ENCODE results near the gene ST7.

The ST7 gene

DNA sequence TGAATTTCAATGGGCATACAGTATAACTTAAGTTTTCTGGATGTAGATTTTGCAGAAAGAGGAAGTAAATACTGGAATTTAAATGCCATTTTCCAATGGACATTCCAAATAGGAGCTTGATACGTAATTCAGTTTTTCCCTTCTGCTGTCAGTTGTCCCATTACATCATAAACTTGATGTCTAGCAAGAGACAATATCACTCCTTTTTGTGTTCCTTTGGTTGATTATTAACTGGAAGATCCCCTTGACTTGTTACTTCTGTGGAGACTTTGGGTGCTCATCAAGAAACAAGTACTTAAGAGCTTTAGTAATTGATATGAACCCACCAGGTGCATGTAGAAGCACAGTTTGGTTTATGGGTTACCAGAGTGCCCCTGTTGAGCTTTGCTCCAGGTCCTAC lies 116.1 kb downstream of the ST7 start:
- no peak for DNase-seq

DNA sequence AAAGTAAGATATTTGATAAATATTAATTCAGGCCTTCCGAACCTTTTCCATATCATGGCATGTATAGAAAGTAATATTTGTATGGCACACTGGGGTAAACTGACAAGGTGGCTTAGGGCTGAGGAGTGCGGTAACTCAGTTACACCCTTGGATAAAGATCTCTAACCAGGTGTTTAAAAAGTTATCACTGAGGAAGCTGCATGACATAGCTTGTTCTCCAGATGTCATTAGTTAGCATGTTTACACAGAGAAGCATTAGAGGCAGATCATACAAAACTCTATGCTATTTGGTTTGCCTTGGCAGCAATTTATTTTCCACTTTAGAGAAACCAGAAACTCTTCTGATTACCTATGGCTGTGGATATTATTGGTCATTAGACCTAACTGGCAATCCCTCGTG lies 118.2 kb downstream of the ST7 start:
- DNase-seq: no peak

DNA sequence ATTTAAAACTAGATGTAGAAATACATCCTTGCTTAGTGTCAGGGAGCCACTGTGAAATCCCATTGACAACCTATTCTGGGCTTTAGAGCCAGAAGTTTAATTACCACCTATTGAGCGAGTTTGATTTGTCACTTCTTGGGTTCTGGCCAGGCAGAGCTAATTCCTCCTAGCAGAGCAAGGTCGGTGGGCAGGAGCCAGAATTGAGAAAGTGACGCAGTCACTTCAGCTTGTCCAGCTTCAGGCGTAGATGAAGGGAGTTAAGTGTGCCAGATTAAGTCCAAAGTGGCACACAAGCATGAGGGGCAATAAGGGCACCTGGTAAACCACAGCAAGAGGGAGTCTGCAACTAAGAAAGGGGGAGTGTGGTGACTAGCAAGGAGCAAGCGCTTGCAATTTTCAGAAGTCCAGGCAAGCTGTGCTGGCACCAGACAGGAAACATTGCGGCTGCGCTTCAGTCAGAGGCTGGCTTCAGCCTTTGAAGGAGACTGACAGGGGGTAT lies 119.4 kb downstream of the ST7 start:
- DNase-seq: no peak

DNA sequence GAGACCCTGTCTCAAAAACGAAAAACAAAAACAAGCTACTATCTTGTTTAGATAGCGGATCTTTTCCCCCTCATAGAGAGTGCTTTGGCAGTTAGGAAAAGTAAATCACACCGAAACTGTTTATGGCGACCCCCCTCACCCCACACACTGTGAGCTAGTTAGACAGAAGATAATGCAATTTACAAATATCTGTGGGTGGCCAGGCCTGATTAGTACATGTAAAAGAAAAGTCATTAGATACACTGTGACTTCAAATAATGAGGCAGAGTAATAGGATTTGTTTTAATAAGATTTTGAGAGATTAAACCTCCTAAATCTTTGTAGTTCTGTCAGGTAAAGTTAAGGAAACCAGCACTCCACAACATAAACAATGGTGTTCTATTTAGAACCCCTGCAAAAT lies 121.1 kb downstream of the ST7 start:
- DNase-seq: no peak

DNA sequence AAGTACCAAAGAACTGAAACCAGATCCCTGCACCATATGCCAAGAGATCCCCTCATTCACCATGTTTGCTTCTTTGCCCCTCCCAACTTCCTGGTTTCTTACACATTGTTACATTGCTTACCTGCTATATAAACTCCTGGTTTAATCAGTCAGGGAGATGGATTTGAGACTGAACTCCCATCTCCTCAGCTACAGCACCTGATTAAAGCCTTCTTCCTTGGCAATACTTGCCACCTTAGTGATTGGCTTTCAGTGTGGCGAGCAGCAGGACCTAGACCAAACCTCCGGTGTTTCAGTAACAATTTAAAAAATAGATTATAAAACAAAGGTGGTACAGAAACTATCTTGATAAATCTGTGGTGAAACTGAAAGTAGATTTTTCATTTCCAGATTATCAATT lies 122.6 kb downstream of the ST7 start:
- DNase-seq: no peak

DNA sequence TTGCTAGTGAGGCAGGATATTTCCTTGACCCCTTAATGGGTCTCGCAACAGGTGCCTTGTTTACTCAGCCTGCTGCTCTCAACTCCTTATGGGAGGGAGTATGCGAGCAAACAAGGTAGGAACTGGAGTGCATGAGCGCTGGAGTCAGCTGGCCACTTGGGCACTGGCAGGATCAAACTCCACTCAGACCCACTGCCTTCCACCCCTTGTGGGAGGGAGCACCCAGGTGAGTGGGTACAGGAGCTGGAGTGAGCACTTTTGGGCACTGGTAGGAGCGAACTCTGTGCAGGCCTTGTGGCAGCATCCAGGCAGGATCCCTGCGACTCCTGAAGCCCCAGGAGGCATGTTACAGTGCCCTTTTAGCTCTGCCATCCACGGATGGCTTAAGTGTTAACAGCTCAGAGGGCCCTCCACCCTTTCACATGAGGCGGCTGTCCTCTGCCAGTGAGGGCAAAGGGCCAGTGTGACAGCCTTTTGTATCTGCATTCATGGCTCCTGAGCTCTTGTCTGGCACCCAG lies 123.2 kb downstream of the ST7 start:
- no peak for DNase-seq

DNA sequence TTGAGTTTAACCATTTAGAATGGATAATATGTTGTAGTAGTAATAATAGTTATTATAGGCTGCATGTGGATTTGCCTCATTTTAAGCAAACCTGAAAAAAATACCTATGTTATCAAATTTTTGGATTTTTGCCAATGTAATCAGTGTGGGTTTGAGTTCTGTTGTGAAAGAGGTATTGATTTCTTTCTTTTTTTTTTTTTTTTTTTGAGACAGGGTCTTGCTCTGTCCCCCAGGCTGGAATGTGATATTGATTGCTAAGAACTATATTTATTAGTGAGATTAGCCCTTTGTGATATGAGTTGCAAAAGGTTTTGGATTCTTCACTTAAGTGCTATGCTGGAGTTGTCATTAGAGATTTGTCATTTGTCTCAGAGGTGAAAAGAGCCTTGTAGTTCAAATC lies 124.4 kb downstream of the ST7 start:
- DNase-seq: no peak

DNA sequence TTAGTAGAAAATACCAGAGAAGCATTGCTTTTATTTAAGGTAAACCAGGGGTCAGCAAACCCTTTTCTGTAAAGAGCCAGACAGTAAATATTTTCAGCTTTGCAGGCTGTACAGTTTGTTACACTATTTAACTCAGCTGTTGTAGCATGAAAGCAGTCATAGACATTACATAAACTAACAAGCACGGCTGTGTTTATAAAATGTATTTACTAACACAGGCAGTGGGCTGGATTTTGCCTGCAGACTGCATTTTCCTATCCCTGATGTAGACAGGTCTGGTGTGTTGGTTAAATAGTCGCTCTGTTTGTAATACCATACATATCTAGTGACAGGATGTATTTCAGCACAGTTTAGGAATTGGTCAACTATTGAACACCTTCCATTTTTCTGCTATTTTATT lies 129.3 kb downstream of the ST7 start:
- no peak for DNase-seq

DNA sequence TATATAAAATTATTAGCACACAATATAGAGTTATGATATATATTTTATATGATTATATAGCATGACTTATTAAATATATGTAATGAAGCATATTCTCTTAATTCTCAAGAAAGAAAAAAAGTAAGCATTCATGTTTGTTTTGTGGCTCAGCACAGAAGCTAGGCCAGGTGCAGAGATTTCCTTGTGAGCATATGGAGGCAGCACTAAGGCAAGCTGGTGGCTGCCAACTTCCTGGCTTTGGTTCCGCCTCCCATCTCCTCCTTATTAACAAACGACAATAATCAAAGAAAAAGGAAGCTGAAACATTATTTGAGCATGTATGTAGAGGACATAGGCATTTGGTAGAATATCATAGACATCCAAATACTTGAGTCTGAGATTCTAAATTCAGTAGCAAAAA lies 130.3 kb downstream of the ST7 start:
- DNase-seq: no peak

DNA sequence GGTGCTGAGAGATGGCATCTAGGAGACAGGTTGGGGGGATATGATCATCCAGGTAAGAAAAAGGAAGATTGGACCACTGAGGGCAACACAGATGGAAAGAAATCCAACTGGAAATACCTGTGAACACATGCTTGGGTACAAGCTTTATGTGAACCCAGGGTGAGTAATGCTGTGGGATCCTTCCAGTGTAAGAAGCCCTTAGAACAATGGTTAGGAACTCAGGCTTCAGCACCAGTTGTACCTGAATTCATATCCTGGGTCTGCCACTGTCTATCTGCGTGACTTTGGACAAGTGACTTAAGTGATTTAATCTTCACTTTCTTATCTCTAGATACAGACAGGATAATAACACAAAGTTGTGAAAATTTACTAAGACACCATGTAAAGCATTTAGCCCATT lies 131.0 kb downstream of the ST7 start:
- DNase-seq: no peak

DNA sequence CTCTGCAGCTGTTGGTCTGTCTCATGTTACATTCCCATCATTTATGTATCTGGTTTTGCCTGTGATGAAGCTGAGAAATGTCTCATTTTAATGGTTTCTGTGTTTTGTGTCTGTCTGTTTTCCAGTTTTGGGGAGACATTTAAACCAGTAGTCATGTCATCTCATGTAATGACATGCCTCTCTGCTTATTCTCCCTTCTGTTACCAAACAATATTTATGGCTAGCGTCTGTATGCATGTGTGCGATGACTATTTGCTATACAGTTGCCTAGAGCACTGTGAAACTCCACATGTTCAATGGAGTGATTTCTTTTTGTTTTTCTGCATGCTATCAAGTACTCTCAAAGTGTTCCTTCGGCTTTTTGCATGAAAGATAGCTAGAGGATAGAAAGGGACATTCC lies 132.0 kb downstream of the ST7 start:
- no peak for DNase-seq

DNA sequence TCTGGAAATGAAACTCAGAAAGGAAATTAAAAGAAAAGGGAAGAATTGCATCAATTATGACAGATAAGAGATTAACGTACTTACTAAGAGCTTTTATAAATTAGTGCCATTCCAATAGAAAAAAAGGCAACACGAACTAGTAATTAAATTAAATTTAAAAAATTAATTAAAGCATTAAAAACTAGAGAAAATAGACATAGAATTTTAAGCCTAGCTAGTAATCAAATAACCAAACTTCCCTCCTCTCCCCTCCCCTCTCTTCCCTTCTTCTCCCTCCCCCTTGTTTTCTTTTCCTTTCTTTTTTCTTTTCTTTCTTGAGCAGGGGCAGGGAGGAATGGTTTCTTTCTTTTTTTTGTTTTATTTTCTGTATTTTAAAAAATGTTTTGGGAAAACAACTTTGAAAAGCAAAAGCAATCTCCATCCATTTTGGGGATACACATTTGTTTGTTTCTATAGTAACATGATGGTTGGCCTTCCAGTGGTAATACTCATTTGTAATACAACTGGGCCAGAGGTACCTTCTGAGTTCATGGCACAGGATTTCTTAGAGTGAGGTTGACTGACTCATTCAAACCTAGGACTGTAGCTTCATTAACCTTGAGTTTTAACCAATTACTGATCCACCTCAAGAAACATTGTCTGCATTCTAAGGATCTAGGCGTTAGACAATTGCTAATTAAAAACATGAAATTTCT lies 132.6 kb downstream of the ST7 start:
- DNase-seq: peak; percentile 27

DNA sequence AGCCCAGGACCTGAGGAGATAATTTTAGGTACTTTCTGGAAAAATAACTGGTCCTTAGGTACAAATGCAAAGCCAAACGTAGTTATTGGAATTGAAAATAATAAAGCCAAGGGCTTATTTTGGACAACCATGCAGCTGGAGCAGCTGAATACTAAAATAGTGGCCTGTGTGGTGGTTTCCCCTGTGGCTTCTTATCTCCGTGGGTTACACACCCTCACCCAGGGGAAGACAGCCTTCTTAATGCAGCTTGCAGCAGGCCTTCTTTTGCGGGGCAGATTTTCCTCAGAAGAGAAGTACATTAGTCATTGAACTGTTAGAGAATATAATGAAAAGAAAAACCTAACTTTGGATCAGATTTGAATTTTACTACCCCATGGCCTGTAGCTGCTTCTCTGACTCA lies 133.5 kb downstream of the ST7 start:
- no peak for DNase-seq

DNA sequence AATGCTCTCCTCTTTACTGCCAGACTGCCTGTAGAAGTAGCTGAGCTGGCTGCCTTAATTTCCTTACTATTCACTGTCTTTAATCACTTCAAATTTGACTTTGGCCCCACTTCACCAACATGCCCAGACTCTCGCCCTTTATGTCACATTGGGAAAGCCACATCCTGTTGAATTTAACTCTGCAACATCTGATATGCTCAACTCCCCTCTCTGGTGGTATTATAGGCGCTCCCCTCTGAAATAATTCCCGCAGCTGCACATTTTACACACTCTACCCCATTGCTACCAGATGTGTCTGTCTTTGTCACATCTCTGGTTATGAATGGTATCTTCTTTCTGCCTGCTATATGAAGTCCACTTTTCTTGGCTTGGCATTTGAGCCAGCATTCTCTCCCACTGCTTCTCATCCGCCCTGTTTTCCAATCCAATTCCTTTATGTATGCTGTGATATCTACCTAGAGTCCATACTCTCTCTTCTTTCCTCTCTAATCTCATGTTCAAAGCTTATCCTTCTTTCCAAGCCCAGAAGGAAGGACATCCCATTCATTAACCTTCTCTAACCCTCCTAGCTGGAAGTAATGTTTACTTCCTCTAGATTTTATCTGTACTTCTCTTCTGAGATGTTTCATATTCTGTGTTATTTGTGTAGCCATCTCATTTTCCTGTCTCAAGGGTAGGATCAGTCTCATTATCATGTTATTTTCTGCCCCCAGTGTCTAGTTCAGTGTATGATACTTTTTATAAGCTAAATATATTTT lies 134.5 kb downstream of the ST7 start:
- DNase-seq: no peak

DNA sequence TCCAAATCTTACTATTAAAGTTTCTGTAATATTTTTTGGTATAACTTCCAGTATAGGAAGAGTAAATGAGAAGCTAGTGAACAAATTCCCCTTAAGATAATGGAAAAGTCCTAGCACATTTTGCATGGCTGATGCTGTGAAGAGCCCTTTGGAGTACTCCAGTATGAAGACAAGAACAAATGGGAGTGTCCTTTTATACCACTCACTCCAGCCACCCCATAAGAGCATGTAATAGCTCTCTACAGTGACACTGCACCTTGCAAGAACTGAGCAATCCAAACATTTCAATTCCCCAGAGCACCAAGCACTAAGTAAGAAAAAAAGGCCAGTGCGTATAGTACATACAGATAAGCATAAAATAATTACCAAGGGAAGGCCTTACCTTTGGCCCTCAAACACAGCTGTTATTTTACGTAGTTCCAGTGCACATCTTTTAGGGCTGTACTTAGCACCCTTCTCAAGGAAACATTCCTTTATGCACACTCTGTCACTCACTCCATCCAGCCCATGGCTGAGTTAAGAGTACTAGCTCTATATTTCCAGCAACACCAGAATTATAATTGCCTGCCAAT lies 135.4 kb downstream of the ST7 start:
- no peak for DNase-seq

DNA sequence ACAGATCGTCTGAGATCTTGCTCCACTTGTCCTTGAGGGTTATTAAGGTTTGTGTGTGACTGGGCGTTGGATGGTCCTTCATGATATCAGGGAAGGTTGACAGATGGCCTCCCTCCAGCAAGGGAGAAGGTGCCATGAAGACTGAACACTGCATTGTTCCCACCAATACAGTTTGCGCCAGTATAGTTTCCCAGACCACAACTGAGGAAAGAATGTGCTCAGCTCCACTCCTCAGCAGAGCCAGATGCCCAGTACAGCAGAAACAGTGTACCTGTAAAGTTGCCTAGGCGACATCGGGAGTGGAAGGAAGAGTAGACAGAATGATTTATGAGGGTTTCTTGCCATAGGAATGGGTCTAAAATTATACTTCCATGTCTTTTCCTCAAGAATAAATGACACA lies 137.5 kb downstream of the ST7 start:
- no peak for DNase-seq

DNA sequence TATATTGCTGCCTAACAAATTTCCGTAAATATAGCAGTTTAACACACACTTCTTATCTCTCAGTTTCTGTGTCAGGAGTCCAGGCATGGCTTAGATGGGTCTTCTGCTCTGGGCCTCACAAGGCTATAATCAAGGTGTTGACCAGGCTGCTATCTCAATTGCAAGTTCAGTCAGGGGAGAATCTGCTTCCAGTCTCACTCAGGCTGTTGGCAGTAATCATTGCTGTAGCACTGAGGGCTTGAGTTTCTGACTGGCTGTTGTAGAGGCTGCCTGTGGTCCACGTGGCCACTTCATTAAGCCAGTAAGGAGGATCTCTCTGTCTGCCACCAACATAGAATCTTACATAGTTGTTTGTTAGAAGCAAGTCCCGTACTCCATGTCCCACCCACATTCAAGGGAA lies 138.4 kb downstream of the ST7 start:
- no peak for DNase-seq

DNA sequence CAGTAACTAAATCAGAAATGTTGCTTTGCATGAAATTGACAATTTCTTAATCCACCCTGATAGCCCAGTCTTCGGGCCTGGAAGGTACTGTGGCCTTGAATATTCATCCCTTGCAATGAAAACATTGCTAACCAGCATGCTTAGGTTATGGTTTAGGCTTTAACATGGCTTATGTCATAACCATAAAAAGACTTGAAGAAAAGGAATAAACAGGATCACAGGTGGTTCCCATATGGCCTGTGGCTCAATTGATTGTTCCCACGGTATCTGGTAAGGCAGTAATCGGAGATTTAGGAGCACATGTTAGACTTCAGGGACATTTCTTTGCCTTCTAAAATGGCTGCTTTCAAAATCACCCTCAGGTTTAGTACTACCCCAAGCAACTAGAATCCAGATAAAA lies 139.5 kb downstream of the ST7 start:
- no peak for DNase-seq

DNA sequence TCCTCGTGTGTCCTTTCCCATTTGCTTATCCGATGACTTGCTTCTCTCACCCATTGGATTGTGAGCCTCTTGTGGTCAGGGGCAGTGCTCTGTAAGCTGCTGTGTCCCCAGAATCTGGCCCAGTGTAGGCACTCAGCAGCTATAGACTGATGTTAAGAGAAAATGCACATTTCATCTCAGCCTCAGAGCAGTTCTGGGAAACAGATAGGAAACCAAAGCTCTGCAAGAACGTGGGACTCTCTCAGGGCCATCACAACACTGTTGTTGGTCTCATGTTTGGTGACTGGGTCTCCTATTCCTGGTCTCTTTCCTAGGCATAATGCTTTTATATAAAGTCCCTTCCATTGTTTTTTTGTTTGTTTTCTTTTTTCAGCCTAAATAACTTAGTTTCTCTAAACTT lies 141.2 kb downstream of the ST7 start:
- no peak for DNase-seq

DNA sequence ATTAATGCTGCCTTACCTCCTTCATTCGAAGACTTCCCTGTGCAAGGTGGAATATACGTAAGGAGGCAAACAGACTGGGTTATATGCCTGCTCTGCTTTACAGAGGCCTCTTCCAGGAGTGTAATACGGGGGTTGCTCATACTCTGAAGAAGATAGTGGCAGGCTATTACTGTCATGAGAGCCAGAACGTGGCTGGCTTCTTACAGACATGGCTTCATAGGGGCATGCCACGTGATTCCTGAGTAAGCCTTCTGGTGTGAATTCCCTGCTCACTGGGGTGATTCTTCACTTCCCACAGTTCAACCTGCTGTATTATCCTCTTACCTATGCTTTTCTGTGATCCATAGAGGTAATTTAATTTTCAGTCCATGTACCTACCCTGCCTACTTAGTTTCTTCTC lies 141.8 kb downstream of the ST7 start:
- DNase-seq: no peak

DNA sequence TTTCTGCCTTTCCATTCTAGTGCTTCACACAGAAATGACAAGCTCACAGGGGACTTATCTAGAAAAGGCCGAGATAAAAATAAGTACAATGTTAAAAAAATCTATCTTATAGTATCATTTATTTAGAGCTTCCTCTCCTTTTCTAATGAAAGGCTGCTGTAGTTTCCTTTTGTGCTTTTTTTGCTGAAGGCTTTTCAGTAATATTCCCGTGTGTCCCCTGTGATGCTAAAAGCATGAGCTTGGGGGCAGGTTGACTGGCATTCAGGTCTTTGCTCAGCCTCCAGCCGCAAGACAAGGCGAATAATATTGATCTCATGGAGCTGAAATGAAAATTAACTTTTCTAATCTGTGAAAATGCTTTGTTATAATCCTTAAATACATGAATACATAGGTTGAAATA lies 143.0 kb downstream of the ST7 start:
- no peak for DNase-seq

DNA sequence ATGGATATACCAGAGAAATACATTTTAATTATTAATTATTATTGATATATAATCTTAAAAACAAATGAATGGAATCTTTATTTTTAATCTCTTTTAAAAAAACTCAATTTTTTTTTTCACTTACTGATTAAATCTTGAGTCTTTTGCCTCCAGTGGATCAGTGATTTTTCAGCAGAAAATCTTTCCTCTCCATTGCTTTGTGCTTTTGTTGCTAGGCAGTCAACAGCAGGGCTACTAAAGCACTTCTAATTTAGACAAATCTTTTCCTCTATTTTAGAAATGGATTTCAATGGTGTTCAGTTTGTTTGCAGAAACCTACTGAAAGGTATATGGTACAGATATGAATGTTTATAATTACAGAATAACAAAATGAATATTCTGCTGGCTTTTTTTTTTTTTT lies 143.6 kb downstream of the ST7 start:
- DNase-seq: no peak

DNA sequence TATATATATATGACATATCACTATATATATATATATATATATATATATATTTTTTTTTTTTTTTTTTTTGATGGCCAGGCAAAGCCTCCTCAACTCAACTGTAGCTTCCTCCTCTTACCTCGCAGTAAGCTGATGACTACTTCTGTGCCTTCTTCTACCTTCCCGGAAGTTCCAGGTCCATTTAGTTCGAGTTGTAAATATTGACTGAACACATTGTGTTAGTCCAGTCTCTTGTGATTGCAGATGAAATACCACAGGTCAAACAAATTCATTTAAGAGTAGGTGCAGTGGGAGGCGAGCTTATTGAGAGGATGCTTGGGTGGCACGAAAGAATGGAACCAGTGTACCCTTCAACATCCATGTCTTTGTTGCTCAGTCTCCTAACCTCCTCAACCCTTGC lies 144.6 kb downstream of the ST7 start:
- DNase-seq: no peak

DNA sequence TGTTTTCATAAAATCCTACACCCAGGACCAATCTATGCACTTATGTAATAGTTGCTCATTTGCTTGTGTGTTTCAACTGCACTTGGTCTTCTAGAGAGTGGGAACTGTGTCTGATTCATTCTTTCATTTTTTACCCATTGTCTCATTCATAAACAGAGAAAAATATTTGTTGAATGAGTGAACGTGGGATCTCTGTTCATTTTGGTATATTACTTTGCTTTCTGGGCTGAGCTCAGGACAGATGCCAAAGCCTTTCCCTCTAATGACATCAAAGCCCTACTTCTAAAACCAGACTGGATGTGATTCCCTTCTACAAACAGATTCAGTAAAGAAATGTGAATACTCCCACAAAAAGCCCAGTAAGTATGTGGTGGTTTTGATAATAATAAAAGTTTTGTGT lies 145.2 kb downstream of the ST7 start:
- no peak for DNase-seq

Measured in inflammatory macrophage treated with lipopolysaccharide for 4 hours (primary cell).